T-helper 9 cell (primary cell): ENCODE data around the gene JPT1.
"Not testable (repeated sequence)": the region's sequence is repeated elsewhere in the genome, so short reads cannot be mapped to it uniquely, and the experiment has no call there.

Experiments used
- DNase-seq: peaks from one replicate; pipeline ENCODE4 v3.0.0-alpha.2; 2020
- total RNA-seq, 2 donors: gene quantifications; one replicate each; lab custom pipeline; 2026; lab: John Stamatoyannopoulos, UW

JPT1 gene, protein sequence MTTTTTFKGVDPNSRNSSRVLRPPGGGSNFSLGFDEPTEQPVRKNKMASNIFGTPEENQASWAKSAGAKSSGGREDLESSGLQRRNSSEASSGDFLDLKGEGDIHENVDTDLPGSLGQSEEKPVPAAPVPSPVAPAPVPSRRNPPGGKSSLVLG
- 43.4 to 74.6 reads per million in 2 donors for total RNA-seq

DNA sequence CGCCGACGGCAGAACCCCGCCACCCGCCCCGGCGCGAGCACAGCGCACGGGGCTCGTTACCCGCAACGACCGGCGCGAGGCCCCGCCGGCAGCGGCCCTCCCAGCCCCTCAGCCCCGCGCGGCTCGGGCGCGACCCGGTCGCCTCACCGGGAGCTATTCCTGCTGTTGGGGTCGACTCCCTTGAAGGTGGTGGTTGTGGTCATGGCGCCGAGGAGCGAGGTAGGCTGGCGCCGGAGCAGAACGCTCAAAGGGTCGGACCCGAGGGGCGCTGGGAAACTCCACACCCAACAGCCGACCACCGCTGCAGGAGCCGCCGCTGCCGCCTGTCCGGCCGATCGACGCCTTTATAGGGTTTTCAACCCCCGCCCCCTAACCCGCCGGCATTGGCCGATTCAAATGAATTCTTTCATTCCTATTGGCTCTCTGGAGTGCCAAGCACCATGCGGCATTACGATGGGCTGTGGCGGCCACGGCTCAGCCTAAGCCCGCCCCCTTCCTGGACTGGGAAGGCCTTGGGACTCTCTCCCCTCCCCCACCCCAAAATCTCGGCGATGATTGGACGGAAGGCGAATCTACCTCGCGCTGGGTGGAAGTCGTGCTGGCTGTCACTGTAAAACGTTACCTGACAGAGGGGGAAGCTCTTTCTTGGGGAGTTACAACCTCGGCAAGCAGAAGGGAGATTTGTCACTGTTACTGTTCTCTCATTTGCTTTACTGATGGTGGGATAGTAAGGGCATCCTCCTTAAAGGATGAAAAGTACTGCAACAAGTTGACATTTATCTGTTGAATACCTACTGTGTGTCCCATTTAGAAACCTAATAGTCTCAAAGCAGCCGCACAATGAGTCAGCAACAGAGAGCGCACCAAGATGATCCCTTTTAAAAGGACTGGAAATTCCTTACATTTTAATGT is at the start of gene JPT1:
JPT1 (minus strand) TSS at position 318 of the 912 bp plus-strand sequence; CDS start at position 203, 115 bp downstream.
- peak; percentile 97 for DNase-seq

DNA sequence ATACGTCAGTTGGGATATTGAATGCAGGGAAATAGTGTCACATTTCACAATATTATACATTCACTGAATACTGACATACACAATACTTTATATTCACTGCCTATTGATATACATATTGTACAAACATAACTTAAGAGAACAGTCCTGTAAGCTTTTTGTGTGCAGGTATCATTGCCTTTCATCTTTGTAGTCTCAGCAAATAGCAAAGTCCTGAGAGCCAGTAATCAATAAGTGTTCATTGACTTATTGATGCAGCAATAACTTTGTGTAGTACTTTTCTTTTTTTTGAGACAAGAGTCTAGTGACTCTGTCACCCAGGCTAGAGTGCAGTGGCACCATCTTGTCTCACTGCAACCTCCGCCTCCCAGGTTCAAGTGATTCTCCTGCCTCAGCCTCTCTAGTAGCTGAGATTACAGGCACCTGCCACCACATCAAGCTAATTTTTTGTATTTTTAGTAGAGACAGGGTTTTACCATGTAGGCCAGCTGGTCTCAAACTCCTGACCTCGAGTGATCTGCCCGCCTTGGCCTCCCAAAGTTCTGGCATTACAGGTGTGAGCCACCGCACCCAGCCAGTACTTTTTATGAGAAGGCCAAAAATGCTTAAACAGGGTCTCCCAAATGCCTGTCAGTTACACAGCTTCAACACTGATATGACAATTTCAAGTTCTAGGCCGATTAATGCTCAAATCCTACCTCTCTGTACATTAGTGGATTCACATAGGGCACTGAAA is 45.7 kb upstream of the JPT1 start:
- no peak for DNase-seq

DNA sequence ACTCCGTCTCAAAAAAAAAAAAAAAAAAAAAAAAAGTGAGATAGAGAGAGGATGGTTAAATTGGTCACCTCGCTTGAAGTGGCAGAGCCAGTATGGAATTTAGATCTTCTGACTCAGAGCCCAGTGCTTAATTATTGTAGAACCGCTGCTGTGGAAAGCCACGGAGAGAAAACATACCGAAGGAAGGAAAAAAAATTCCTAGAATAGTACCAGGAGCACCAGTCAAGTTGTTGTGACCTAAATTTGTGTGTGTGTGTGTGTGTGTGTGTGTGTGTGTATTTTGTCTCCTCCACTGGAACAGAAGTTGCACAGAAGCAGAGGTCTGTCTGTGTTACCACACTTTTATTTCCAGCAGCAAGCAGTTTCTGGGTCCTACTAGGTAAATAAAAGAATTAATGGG is 40.6 kb upstream of the JPT1 start:
- no peak for DNase-seq

DNA sequence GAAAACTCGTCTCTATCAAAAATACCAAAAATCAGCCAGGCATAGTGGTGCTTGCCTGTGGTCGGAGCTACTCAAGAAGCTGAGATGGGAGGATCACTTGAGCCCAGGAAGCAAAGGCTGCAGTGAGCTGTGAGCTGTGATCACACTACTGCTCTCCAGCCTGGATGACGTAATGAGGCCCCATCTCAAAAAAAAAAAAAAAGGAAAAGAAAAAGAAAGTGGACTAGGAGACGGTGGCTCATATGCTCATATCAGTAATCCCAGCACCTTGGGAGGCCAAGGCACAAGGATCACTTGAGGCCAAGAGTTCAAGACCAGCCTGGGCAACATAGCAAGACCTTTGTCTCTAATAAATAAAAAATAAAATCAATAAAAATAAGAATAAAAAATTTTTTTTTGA is 37.3 kb upstream of the JPT1 start:
- DNase-seq: no peak

DNA sequence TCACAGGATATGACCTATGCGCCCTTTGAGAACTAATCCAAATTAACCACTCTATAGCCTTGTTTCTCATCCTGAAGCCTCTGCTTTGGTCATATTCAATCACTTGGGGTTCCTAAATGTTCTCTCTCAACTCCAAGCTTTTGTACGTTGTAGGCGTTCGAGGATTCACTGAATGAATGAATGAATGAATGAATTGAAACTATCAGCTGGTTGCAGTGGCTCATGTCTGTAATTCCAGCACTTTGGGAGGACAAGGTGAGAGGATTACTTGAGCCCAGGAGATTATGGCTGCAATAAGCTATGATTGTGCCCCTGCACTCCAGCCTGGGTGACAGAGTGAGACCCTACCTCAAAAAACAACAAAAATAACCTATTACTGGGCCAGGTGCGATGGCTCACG is 34.3 kb upstream of the JPT1 start:
- DNase-seq: no peak

DNA sequence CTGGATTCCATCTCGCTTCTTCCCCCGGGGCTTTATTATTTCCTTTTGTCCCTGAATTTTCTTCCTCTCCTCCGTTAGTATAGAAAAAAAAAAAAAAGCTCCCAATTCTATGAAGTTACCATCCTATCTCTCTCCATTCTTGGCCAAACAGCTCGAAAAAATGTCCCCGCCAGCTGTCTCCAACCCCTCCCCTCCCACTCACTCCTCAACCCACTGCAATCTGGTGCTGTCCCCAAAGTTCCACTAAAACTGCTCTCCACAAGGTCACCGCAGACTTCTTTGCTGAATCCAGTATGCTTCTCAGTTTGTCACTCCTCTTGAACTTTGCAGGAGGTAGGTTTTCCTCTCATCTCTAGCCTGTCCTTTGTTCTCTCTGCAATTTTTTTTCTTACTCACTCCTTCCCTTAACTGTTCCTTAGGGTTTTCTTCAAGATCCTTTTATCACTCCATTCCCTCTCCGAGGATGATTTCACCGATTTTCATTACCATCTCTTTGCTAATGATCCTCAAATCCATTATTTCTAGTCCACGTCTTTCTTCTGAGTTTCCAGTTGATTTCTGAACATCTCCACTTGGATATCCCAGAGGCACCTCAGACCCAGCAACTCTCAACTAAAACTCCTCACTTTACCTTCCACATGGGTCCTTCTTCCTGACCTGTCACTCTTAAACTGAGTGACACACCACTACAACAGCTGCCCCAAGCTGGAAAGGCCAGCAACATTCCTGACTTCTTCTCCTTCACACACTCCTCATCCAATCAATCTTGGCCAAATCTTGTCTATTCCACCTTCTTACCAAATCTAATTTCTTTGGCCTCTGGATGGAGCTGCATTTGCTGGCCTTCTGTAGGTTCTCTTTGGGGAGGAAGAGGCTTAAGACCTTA is 29.9 kb upstream of the JPT1 start:
- no peak for DNase-seq

DNA sequence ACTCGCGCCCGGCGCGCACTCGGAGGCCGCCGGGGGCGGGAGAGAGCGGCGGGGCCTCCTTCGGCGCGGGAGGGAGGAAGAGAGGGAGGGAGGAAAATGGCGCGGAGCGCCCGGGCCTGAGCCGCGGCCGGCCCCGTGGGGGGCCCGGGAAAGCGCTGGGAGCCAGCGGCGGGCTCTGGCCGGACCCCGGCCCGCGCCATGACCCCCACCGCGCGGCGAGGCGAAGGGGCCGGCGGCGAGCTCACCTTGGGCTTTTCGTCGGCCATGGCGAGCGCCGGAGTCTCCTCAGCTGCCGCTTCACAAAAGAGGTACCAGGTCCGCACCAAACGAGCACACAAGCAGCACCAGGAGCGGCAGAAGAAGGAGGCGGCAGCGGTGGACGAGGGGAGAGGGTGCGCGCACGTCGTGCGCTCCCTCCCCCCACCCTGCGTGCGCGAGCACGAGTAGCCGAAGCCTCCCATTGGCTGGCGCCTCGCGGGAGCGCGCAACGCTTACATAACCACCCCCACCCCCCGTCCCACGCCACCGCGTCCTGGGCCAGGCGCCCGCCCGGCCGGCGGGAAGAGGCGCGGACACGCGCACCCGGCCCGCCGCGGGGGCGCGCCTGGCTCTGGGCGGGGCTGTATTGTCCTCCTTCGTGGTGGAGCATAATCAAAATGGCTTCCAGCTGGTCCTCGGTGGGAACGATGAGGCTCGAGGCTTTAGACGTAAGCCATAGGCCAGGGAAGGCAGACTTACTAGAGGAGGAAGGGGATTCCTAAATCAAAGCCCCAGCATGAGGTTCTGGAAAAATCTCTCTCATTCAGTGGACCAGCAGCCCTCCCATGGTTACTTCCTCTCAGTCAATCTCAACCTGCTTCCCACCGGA is 28.5 kb upstream of the JPT1 start, which contains the start of gene SUMO2:
SUMO2 (minus strand) TSS at position 391 of the 868 bp plus-strand sequence; CDS start at position 266, 125 bp downstream.
- DNase-seq: peak; percentile 92

DNA sequence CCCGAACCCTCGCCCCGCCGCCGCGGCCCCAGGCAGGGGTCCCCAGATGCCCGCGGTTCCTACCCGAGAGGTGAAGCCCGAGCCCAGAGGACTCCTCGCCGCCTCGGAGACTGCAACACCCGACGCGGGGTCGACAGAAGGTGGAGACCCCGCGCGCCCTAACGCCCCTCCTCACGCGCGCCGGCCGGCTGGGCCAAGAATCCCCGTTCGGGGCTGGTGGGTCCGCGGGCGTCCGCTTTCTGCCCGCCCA is 27.9 kb upstream of the JPT1 start:
- no peak for DNase-seq

DNA sequence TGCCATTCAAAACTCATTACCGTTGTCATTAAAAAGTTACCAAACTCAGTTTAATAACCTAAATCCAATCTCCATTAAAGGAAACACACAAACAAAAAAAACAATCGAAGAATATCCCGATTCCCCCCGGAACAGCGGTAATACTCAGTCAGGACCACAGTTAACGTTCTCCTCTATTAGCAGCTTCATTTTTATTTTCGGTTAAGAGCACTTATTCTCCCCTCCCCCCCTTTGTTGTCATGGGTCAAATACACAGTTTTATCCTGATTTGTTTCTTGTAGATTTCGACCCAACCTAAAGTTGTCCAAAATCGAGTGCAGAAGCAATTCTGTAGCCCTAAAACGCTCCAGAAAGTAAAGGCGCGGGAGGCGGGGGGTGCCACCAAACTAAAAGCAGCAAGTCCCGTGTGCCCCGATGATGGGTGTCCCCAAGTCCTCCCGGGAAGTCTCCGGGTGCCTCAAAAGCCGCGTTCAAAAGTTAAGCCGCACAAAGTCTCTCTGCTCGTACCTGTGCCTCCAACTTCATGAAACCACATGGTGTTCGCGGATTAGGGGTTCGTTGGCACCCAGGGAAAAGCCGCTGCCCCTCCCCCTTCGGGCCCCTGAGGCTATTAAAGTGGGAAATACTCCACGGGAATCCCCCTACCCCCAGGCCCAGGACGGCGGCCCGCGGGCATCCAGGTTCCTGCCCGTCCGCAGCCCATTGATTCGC is 27.5 kb upstream of the JPT1 start:
- DNase-seq: peak; percentile 48

DNA sequence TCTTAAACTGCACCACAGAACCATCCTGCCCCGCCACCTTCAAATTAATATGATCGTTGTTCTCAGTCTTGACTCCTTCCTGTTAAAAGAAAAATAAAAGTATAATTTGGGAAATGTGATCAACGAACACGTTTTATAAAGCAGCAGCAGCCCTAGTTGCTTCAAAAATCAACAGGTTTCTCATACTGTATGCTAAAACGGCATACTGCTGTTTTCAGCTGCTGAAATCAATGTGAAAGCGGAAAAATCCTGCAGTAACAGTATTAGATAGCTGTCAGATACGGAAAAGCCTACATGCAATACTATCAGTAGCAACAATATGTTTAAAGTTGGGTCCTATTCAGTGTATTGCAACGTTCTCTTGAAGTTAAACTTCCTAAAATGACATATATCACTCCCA is 26.8 kb upstream of the JPT1 start:
- DNase-seq: no peak

DNA sequence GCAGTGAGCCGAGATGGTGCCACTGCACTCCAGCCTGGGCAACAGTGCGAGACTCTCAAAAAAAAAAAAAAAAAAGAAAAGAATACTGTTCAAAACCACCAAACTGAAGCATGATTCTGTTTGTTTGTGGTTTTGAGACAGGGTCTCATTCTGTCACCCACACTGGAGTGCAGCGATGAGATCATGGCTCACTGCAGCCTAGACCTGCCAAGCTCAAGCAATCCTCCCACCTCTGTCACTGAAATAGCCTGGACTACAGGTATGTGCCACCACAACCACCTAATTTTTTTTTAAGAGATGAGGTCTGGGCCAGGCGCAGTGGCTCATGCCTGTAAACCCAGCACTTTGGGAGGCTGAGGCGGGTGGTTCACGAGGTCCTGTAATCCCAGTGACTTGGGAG is 24.1 kb upstream of the JPT1 start:
- no peak for DNase-seq

DNA sequence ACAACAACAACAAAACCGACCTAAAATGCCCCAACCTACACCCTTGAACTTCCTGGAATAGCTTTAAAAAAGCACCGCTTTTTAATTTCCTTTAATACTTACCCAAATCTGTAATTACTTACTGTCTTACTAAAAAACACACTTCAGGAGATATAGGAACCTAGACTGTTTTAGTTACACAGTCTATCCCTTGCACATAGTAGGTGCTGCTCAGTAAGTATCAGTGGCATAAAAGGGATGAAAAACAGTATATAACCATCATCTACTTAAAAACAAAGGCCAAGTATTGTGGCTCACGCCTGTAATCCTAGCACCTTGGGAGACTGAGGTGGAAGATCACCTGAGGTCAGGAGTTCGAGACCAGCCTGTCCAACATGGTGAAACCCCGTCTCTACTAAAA is 22.3 kb upstream of the JPT1 start:
- no peak for DNase-seq

DNA sequence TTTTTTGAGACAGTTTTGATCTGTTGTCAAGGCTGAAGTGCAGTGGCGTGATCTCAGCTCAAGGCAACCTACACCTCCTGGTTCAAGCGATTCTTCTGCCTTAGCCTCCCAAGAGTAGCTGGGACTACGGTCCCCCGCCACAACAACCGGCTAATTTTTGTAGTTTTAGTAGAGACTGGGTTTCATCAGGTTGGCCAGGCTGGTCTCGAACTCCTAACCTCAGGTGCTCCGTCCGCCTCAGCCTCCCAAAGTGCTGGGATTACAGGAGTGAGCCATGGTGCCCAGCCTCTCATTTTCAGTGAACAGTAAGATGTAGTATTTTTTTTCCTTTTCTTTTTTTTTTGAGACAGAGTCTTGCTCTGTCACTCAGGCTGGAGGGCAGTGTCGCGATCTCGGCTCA is 20.7 kb upstream of the JPT1 start:
- no peak for DNase-seq

DNA sequence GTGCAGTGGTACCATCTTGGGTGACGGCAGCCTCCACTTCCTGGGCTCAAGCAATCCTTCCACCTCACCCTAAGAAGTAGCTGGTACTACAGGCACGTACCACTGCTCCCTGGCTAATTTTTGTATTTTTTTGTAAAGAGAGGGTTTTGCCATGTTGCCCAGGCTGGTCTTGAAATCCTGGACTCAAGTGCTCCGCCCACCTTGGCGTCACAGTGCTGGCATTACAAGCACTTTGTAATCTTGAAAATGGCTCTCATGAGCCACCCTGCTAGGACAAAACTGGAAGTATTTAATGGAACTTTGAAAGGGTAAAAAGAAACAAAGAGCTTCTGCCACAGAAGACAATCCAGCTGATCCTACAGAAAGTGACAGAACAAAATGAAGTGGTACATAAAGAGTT is 19.2 kb upstream of the JPT1 start:
- DNase-seq: no peak

DNA sequence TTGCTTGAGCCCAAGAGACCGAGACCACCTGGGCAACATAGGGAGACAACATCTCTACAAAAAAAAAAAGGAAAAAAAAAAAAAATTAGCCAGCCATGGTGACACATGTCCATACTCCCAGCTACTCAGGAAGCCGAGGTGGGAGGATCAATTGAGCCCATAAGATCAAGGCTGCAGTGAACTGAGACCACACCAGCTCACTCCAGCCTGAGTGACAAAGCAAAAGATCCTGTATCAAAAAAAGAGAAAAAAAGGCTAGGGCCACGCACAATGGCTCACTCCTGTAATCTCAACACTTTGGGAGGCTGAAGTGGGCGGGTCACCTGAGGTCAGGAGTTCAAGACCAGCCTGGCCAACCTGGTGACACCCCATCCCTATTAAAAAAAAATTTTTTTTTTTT is 14.7 kb upstream of the JPT1 start:
- no peak for DNase-seq

DNA sequence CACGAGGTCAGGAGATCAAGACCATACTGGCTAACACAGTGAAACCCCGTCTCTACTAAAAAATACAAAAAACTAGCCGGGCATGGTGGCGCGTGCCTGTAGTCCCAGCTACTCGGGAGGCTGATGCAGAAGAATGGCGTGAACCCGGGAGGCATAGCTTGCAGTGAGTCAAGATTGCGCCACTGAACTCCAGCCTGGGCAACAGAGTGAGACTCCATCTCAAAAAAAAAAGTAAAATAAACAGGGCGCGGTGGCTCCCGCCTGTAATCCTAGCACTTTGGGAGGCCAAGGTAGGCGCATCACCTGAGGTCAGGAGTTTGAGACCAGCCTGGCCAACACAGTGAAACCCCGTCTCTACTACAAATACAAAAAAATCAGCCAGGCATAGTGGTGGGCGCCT is 10.3 kb upstream of the JPT1 start:
- not testable (repeated sequence) for DNase-seq

DNA sequence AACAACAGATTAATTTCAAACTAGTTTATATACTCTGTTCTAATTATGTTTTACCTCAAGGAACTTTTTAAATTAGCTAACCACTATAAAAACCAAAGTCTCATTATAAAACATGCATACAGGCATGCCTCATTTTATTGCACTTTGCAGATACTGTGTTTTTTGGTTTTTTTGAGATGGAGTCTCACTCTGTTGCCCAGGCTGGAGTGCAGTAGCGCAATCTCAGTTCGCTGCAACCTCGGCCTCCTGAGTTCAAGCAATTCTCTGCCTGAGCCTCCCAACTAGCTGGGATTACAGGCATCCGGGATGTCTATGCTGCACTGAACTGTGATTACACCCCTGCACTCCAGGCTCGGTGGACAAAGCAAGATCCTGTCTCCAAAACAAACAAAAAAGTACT is 8.8 kb upstream of the JPT1 start:
- DNase-seq: no peak

DNA sequence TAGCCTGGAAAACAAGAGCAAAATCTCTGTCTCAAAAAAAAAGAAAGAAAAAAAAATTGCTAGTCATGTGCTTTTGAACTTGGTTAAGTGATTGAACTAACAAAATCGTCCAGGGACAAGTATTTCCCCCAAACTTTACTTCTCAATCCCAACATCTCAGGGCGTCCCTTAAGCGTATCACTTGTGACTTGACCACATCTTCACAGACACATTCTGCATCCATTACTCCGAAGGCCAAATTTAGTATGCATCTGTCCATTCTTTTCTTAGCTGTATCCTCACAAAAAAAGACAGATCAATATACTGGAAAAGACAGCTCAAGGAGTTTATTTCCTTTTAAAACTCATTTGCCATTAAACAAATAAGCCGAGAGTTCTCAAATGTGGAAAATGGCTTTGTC is 5.9 kb upstream of the JPT1 start:
- DNase-seq: no peak

DNA sequence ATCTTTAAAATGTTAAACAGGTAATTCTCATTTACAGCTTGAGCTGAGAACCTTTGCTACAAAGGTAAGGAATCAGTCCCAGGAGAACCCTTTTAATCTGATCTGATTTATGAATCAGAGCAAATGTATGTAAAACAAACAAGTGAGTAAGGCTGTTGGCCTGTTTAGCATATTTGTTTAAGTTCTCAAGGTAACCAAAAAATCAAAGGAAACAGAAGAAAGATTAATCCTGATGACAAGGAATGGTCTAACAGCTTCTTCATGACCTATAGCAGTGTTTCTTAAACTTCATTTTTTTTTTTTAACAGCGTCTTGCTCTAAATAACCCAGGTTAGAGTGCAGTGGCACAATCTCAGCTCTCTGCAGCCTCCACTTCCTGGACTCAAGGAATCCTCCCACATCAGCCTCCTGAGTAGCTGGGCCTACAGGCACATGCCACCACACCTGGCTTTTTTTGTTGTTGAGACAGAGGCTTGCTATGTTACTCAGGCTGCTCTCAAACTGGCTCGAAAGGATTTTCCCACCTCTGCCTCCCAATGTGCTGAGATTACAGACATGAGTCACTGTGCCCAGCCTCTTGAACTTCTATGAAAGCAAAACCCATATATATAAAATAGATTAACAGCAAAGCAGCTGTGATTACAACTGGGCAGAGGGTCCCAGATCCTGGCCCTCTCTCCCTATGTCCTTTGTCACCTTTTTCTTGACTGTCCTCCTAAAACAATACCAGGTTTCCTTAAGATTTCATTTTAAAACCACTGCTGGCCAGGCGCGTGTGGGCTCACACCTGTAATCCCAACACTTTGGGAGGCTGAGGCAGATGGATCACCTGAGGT is 5.1 kb upstream of the JPT1 start:
- no peak for DNase-seq

DNA sequence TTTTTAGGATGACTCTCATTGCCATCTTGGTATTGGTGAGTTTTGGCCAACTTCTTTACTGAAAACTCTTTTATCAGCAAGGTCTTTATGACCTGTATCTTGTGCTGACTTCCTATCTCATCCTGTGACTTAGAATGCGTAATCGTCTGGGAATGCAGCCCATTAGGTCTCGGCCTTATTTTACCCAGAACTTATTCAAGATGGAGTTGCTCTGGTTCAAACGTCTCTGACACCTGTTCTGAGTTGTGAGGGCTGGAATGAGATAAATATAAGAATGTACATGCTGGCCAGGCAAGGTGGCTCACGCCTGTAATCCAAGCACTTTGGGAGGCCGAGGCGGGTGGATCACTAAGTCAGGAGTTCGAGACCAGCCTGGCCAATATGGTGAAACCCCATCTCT is 4.2 kb upstream of the JPT1 start:
- not testable (repeated sequence) for DNase-seq
